ENCODE measurements around the gene PTGFRN.

Gene PTGFRN

DNA sequence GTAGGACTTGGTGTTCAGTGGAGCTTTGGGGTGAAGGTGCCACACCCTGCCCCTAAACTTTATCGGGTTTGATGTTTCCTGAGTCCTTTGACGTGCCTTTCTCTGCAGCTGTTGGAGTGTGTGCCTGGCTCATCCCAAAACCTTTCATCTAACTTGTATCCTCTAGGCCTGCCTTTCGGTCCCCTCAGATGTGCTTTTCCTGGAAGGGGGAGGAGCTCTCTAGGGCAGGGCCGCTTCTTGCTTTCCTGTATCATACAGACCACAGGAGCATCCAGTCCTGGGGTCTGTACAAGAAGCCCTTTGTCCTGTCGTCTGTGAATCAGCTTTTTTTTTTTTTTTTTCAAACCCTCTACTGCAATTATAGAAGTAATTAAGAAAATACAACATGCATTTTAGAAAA, 35.7 kb downstream of the PTGFRN start:
- no peak for DNase-seq

DNA sequence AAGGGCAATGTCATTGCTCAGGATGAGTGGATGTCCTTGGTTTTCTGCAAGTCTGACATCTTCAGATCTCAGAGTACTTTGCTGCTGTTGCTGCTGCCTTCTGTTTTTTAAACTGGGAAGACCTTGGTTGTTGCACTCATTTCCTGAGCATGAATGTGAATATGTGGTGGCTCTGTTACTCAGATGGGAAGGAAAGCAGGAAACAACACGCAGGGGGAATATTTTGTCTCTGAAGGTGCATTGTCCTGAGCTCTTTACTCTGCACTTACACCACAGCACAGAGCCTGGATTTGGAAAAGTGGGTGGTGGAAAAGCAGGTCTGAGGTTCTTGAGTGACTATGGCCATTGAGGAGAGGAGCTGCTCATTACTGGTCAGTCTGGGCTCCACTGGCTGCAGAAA, 36.3 kb downstream of the PTGFRN start:
- no peak for DNase-seq

GRCh38 chr1:116947092-116947860, 37.6 kb downstream of the PTGFRN start:
- no peak for DNase-seq

- no peak for DNase-seq
These were observed 38.3 kb downstream of the PTGFRN start for GRCh38 chr1:116948046-116948445.

DNA sequence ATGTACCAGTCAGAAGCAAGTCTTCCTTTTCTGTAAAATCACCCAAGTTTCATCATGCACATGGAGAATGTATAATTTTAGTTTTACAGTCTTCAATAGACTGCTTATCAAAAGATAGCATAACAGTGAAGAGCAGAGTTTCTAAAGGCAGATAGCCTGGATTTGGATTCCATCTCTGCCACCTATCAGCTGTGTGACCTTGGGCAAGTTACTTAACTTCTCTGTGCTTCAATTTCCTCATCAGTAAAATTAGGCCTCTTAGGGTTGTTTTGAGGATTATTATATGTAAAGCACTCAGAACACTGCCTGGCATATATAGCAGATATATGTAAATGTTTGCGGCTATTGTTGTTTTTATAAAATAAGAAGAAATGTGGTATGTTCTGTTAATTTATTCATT, 38.9 kb downstream of the PTGFRN start:
- no peak for DNase-seq

DNA sequence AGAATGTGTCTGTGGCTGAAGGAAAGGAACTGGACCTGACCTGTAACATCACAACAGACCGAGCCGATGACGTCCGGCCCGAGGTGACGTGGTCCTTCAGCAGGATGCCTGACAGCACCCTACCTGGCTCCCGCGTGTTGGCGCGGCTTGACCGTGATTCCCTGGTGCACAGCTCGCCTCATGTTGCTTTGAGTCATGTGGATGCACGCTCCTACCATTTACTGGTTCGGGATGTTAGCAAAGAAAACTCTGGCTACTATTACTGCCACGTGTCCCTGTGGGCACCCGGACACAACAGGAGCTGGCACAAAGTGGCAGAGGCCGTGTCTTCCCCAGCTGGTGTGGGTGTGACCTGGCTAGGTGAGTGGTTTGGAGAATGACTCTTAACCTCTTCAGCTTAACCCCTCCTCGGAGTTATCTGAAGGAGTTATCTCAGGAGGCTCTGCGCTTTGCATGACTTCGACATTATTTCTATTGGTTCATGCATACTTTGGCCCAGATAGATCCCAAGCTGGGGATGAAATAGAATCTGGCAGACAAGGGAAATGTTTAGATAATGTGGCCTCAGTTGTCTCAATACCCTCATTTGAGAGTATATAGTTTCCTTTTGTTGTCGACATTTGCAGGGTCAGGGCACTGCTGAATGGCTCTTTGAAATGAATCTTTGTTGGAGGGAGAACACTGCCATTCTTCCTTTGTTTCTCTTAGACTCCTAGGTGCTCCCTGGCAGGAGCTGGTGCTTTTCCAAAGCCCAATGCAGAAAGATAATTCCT, 39.7 kb downstream of the PTGFRN start:
- no peak for DNase-seq

GRCh38 chr1:116950517-116951199, 40.9 kb downstream of the PTGFRN start:
- DNase-seq = no peak

GRCh38 chr1:116951200-116951935, 41.7 kb downstream of the PTGFRN start:
- DNase-seq = peak; percentile 73

GRCh38 chr1:116952738-116953275, 43.1 kb downstream of the PTGFRN start:
- DNase-seq = no peak

DNA sequence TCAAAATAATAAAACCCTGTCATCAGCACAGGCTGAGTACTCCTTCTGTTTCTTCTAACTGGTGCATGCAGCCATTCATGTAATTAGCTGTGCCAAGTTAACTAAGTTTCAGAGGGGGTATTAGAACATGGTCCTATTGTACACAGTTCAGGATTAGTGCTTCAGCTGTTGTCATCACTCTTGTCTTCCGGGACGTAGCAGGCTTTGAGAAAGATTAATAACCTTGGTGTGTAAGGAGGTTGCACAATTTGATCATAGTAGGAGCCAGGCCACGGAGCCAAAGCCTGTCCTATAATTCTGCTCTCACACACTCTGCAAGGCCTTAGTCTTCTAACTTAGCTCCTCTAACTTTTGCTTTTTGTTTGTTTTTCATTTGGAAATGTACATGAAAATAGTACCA, 44.7 kb downstream of the PTGFRN start:
- DNase-seq = no peak

DNA sequence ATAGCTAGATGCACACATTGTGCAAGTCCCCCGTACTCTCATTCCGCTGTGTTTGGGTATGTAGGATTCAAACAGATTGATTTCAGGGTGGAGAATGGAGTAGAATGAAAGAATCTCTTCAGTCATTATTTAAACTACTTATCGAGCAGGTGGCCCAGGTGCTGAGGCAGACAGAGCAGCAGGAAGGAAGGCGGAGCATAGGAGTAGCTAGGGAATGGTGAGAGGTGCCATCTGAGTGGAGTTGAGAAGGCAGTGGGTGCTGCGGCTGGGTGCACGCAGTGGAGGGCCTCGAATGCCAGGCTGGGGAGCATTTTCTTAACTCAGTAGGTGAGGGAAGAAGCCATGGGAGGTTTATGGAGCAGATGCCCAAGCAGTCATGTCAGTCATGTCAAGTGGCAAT, 46.7 kb downstream of the PTGFRN start:
- no peak for DNase-seq

DNA sequence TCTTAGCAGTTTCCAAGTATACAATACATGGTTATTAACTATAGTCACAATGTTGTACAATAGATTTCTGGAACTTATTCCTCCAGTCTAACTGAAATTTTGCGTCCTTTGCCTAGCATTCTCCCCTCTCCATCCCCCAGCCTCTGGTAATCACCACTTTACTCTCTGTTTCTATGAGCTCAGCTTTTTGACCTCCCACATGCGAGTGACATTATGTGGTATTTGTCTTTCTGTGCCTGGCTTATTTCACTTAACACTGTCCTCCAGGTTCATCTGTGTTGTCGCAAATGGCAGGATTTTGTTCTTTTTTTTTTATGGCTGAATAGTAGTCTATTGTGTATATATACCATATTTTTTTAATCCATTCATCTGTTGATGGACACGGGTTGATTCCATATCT, 47.9 kb downstream of the PTGFRN start:
- DNase-seq = no peak

DNA sequence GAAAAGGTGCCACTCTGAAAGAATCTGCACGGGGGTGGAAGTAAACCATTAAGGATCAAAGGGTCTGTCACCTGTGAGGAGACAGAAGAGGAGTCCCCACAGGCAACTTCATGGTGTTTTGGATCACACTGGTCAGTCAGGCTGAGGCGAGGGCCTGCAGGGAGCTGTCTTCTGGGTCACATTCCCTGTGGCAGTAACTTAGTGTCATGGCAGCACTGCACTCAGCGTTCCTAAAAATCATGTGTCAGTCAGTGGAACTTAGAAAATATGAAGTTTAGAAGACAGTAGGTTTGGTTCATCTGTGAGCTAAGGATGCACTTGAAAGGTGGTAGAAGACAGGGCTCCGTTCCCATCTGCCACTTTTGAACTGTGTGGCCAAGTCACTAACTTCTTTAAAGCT, 48.4 kb downstream of the PTGFRN start:
- no peak for DNase-seq

DNA sequence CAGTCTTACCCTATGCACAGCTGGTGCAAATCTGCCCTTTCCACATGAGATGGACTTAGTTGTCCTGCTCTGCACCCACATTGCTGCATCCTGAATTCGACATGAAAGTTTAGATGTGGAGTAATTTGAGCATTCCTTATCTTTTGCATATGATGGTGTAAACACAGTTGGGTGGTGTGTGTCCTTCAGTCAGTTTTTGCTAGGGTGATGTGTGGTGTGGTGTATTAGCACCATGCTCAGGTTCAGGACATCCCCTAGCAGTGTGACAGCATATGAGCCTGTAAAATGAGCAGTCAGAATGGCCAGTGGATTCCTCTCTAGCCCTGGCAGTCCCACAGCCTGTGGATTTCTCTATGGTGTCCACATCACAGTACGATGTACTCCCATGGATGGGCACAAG, 49.3 kb downstream of the PTGFRN start:
- DNase-seq = no peak

GRCh38 chr1:116961606-116962005, 51.9 kb downstream of the PTGFRN start:
- no peak for DNase-seq

DNA sequence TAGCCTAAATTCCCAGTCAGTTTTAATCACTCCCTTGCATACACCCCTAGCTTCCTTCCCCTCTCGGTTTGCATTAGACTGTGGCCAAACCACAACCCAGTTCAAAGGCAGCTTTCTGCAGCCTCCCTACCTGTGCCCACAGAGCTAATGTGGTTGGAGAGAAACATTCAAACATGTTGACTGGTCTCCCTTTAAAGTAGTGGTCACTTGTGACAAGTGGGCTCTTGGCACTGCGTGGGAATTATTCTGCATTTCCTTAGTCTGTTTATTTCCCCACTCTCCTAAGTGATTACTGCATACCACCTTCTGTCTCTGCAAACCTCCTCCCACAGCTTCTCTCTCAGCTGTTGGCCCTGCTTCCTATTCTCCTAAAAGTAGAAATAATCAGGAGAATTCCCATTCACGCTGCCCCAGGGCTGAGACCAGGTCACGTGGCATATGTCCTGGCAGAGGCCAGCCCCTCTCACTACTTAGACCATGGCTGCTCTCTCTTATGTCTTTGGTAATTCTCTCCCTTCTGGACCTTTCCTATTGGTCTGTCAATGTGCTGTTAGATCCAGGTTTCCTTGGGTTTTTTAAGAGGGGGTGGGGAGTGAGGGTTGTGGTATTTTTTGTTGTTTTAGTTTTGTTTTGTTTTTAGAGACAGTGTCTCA, 53.4 kb downstream of the PTGFRN start:
- DNase-seq = peak; percentile 53

- no peak for DNase-seq
These were observed 57.1 kb downstream of the PTGFRN start for GRCh38 chr1:116966791-116967190.

DNA sequence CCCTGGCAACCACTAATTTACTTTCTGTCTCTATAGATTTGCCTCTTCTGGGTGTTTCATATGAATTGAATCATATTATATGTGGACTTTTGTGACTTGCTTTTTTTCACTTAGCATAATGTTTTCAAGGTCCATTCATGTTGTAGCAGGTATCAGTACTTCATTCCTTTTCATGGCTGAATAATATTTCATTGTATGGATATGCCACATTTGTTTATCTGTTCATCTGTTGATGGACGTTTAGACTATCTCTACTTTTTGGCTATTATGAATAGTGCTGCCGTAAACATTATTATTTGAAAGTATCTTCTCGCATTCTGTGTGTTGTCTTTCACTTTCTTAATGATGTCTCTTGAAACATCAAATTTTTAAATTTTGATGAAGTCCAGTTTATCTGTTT, 59.0 kb downstream of the PTGFRN start:
- no peak for DNase-seq

GRCh38 chr1:116971258-116971860, 61.6 kb downstream of the PTGFRN start:
- DNase-seq = peak; percentile 71

- peak; percentile 19 for DNase-seq
These were observed 62.4 kb downstream of the PTGFRN start for GRCh38 chr1:116971965-116972673.

GRCh38 chr1:116972674-116973030, 62.9 kb downstream of the PTGFRN start:
- no peak for DNase-seq

Measured in suppressor macrophage treated with lipopolysaccharide for 4 hours (primary cell).